GM12878 (cell line): ENCODE data around the gene FASN. TPM values are rescaled to one million over a fixed set of nuclear protein-coding genes. Genes with fewer than 3 reads are reported as not detected.

Source experiments
- ATAC-seq: fragments of 200-7000 bp; cut with Tn5 transposase; 3 replicates; pipeline ENCODE4 v1.9.1; 2020; ENCODE audit warnings: mild to moderate bottlenecking, moderate library complexity
- BruUV-seq: library from RNA; stranded (reverse); fragments of 400-500 nt; replicated peaks from 2 replicates; lab custom pipeline; 2021; lab: Mats Ljungman, UMichigan
- CTCF ChIA-PET: fragments of 300-600 bp; sonication (Branson Sonifier 250); formaldehyde crosslinking; extraction: SDS; loops from one replicate; lab custom pipeline; 2021; ENCODE audit warnings: inconsistent platforms; lab: Yijun Ruan, JAX
- POLR2A ChIA-PET: fragments of 350-600 bp; formaldehyde crosslinking; extraction: SDS; loops from one replicate; lab custom pipeline; 2021; ENCODE audit warnings: inconsistent platforms; lab: Charles Lee
- RAD21 ChIA-PET: fragments of 300-600 bp; sonication (Branson Sonifier 250); formaldehyde crosslinking; loops from one replicate; lab custom pipeline; 2023; ENCODE audit warnings: antibody characterized with exemption; ENCODE audit not compliant: unreplicated experiment; lab: Charles Lee
- SMC1A ChIA-PET: fragments of 300-600 bp; sonication (Branson Sonifier 250); formaldehyde crosslinking; loops from one replicate; lab custom pipeline; 2023; ENCODE audit not compliant: unreplicated experiment, uncharacterized antibody; lab: Charles Lee
- DNase-seq: peaks from one replicate; pipeline ENCODE4 v3.0.0-alpha.2; 2011; ENCODE audit warnings: low read depth, low spot score
- FAIRE-seq: peaks from 3 replicates; lab custom pipeline; 2011; peaks lifted over from hg19 to GRCh38; lab: Jason Lieb, UNC
- H2AFZ ChIP-seq: 2 replicates; pipeline ENCODE4 v1.6.0; 2011; ENCODE audit warnings: low read depth, low read length, control low read depth; ENCODE audit not compliant: control insufficient read depth
- H3K27ac ChIP-seq: 2 replicates; pipeline ENCODE4 v1.5.1; 2011; ENCODE audit warnings: control low read depth; ENCODE audit not compliant: control insufficient read depth, insufficient read depth
- H3K27me3 ChIP-seq, 2 experiments: replicated peaks in 1 of 2; 2 replicates each; pipeline versions ENCODE4 v1.6.0 to v1.6.1; 2011; ENCODE audit warnings: low read length in 1 of 2; ENCODE audit not compliant: control insufficient read depth in 2 of 2, insufficient read depth in 2 of 2
- H3K36me3 ChIP-seq, 2 experiments: 2 replicates each; pipeline ENCODE4 v1.5.1; 2011; ENCODE audit warnings: low read length in 1 of 2; ENCODE audit not compliant: control insufficient read depth in 2 of 2, insufficient read depth in 2 of 2
- H3K4me1 ChIP-seq: 2 replicates; pipeline ENCODE4 v1.6.1; 2011; ENCODE audit warnings: mild to moderate bottlenecking, low read length, moderate library complexity, mixed read lengths; ENCODE audit not compliant: control insufficient read depth, insufficient read depth
- H3K4me2 ChIP-seq: 2 replicates; pipeline ENCODE4 v1.6.0; 2011; ENCODE audit warnings: control low read depth; ENCODE audit not compliant: control insufficient read depth, insufficient read depth
- H3K4me3 ChIP-seq: fragments of 200-600 bp; sonication (generic); 2 replicates; pipeline ENCODE4 v1.5.1; 2016
- H3K79me2 ChIP-seq: 2 replicates; pipeline ENCODE4 v1.6.0; 2011; ENCODE audit warnings: low read length; ENCODE audit not compliant: control insufficient read depth, insufficient read depth
- H3K9ac ChIP-seq: 2 replicates; pipeline ENCODE4 v1.8.0; 2011; ENCODE audit warnings: low read length, control low read depth, mixed read lengths; ENCODE audit not compliant: control insufficient read depth, insufficient read depth
- H3K9me3 ChIP-seq: replicated peaks from 3 replicates; pipeline ENCODE4 v1.5.1; 2011; ENCODE audit warnings: mild to moderate bottlenecking, low read length; ENCODE audit not compliant: control insufficient read depth, insufficient read depth
- H4K20me1 ChIP-seq: 2 replicates; pipeline ENCODE4 v1.6.0; 2011; ENCODE audit not compliant: control insufficient read depth, insufficient read depth
- BMI1 ChIP-seq: fragments of 450-650 bp; IDR thresholded peaks from 2 replicates; pipeline ENCODE4 v1.6.1; 2016; ENCODE audit warnings: mild to moderate bottlenecking, moderate library complexity, borderline replicate concordance
- ESRRA ChIP-seq: IDR thresholded peaks from 2 replicates; pipeline ENCODE4 v1.6.1; 2012; ENCODE audit warnings: mild to moderate bottlenecking, low read length, improper control_type of control experiment
- NR2C1 ChIP-seq: fragments of 450-650 bp; IDR thresholded peaks from 2 replicates; pipeline ENCODE4 v1.6.1; 2017; ENCODE audit warnings: antibody characterized with exemption, mild to moderate bottlenecking, moderate library complexity
- RAD21 ChIP-seq: IDR thresholded peaks from 2 replicates; pipeline ENCODE4 v1.6.1; 2011; ENCODE audit warnings: mild to moderate bottlenecking, low read depth, low read length, moderate library complexity; ENCODE audit not compliant: insufficient read depth
- TCF7 ChIP-seq: IDR thresholded peaks from 2 replicates; pipeline ENCODE4 v1.6.1; 2014; ENCODE audit warnings: antibody characterized with exemption, borderline replicate concordance
- YY1 ChIP-seq: IDR thresholded peaks from 2 replicates; pipeline ENCODE4 v1.6.1; 2011; ENCODE audit warnings: low read depth, mild to moderate bottlenecking, low read length
- ZNF622 ChIP-seq: fragments of 450-650 bp; IDR thresholded peaks from 2 replicates; pipeline ENCODE4 v1.6.1; 2017; ENCODE audit warnings: mild to moderate bottlenecking, inconsistent platforms
- WGBS: methylation state at CpG from one replicate; pipeline ENCODE4 v1.1.6; 2016; ENCODE audit warnings: low lambda C conversion rate; ENCODE audit not compliant: insufficient replicate concordance, insufficient coverage; ENCODE audit errors: missing lambda C conversion rate; 5-methylcytosine and 5-hydroxymethylcytosine counted together
- in situ Hi-C: fragments of 300-500 bp; cut with MboI; formaldehyde crosslinking; loops from 9 replicates; pipeline ENCODE4 v1.14.3; 2018; ENCODE audit warnings: mixed read lengths
- intact Hi-C: fragments of 100-400 bp; cut with micrococcal nuclease; formaldehyde crosslinking; loops from one replicate; pipeline ENCODE4 v1.14.2; 2022; ENCODE audit not compliant: unreplicated experiment
- polyA plus RNA-seq, 11 experiments: library from polyadenylated mRNA; depleted of rRNA in 4 of 11; unstranded in 6 of 11; stranded (reverse) in 5 of 11; fragments of >200 nt; fragmentation: Nextera tagmentation in 4 of 11; fragmentation: Illumina TruSeq in 1 of 11; extraction: Ambion mirVana in 4 of 11; extraction: Trizol in 1 of 11; gene quantifications; 1 replicate in 1 of 11; 2 replicates in 10 of 11; pipeline versions ENCODE4 v1.2.1 to v1.2.3, GENCODE V29; 2011 to 2016; ENCODE audit warnings: inconsistent platforms in 2 of 11, missing spikeins in 2 of 11, low read depth in 1 of 11
- total RNA-seq, 4 experiments: library from RNA; depleted of rRNA in 3 of 4; stranded (reverse); fragments of >200 nt in 3 of 4; fragmentation: Illumina TruSeq in 1 of 4; extraction: Trizol in 1 of 4; gene quantifications; 2 replicates each; pipeline versions ENCODE4 v1.2.1 to v1.2.3, GENCODE V29; 2013 to 2021
- TF ChIP-seq, protein P1 (sequence below): fragments of 450-650 bp; IDR thresholded peaks from 2 replicates; pipeline ENCODE4 v1.6.1; 2017; ENCODE audit warnings: mild to moderate bottlenecking, moderate library complexity
- TF ChIP-seq, protein P2 (sequence below): IDR thresholded peaks from 2 replicates; pipeline ENCODE4 v1.6.1; 2011; ENCODE audit warnings: low read depth, low read length, improper control_type of control experiment, borderline replicate concordance
- TF ChIP-seq, protein P3 (sequence below): fragments of 450-650 bp; formaldehyde crosslinking; IDR thresholded peaks from 2 replicates; pipeline ENCODE4 v1.4.0; 2020; ENCODE audit warnings: mild to moderate bottlenecking, moderate library complexity
- TF ChIP-seq, protein P4 (sequence below): IDR thresholded peaks from 2 replicates; pipeline ENCODE4 v1.6.1; 2012; ENCODE audit warnings: low read length, inconsistent platforms

Gene FASN
- total and polyA plus RNA-seq, 10 of the 15 experiments (the other 5 are each of a cell fraction or from before 2014, with no cell fraction given), result 0.19 to 333 (median 30.4) TPM

DNA sequence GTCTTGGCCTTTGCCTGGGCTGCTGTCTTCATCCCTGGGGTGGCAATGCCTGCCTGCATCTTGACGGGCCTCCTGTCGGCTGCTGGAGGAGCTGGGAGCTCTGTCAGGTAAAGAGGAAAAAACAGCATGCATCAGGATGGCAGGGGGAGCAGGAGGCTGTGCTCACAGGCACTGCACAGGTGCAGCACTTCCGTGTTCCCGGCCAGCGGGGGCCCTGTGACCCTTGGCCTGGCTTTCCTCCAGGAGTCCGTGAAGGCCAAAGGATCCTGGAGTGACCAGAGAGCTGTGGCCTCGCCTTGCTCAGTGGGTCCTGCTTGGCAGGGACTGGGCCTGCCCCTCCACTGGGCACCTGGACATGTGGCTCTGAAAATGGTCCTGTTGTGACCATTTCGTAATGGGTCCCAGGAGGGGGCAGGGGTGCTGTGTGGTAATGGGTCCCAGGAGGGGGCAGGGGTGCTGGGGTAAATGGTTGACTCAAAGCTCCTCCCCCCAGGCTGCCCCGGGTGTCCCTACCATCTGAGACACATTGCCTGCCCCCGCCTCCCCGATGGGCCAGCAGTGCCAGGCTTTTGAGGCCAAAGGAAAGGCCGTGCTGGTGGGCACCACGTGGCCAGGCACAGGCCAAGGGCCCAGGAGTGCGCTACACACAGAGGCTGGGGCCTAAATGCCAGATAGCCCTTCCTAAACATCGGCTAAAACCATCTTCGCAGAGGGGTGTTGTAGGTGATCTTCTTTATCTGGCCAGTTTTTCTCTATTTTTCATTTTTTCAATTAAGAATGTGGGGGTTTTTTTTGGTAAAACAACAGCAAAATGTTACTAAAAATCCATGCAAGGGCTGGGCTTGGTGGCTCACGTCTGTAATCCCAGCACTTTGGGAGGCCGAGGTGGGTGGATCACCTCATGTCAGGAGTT, 4.0 kb upstream of the FASN start:
- peaks cover 40% of the 10 kb centered on the region for H3K79me2 ChIP-seq
- CTCF ChIA-PET, result no interaction called here
- POLR2A ChIA-PET, result no interaction called here
- H3K4me2 ChIP-seq, result no peak overlapping the region
- DNase-seq (no peak), FAIRE-seq (no peak), ATAC-seq (no peak)
- peaks cover 0 to 1% of the 10 kb centered on the region in 2 experiments; a peak in 1 of 4 replicates for H3K36me3 ChIP-seq
- SMC1A ChIA-PET, result no interaction called here
- no peak overlapping the region for H3K27ac ChIP-seq
- 70% methylated on average over 18 of the region's 18 CpGs for WGBS
- intact Hi-C loops (no loop called here), in situ Hi-C loops (no loop called here)
- no peaks in the 10 kb centered on the region for H4K20me1 ChIP-seq
- RAD21 ChIA-PET, result no interaction called here
- no peaks in the 10 kb centered on the region for H3K27me3 ChIP-seq
- H3K9ac ChIP-seq, result no peak overlapping the region
- no peaks in the 10 kb centered on the region for H3K9me3 ChIP-seq
- H3K4me1 ChIP-seq, result peaks cover 27% of the 10 kb centered on the region
- H3K4me3 ChIP-seq, result no peak overlapping the region
- H2AFZ ChIP-seq, result no peak overlapping the region
- BruUV-seq, result no TSS peak
- TF ChIP-seq ESRRA (no peak), ZNF622 (no peak), BMI1 (no peak), RAD21 (no peak), TCF7 (no peak), NR2C1 (no peak), YY1 (no peak)
- TF ChIP-seq, protein P1, sequence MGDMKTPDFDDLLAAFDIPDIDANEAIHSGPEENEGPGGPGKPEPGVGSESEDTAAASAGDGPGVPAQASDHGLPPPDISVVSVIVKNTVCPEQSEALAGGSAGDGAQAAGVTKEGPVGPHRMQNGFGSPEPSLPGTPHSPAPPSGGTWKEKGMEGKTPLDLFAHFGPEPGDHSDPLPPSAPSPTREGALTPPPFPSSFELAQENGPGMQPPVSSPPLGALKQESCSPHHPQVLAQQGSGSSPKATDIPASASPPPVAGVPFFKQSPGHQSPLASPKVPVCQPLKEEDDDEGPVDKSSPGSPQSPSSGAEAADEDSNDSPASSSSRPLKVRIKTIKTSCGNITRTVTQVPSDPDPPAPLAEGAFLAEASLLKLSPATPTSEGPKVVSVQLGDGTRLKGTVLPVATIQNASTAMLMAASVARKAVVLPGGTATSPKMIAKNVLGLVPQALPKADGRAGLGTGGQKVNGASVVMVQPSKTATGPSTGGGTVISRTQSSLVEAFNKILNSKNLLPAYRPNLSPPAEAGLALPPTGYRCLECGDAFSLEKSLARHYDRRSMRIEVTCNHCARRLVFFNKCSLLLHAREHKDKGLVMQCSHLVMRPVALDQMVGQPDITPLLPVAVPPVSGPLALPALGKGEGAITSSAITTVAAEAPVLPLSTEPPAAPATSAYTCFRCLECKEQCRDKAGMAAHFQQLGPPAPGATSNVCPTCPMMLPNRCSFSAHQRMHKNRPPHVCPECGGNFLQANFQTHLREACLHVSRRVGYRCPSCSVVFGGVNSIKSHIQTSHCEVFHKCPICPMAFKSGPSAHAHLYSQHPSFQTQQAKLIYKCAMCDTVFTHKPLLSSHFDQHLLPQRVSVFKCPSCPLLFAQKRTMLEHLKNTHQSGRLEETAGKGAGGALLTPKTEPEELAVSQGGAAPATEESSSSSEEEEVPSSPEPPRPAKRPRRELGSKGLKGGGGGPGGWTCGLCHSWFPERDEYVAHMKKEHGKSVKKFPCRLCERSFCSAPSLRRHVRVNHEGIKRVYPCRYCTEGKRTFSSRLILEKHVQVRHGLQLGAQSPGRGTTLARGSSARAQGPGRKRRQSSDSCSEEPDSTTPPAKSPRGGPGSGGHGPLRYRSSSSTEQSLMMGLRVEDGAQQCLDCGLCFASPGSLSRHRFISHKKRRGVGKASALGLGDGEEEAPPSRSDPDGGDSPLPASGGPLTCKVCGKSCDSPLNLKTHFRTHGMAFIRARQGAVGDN, result no peak
- TF ChIP-seq, protein P2, sequence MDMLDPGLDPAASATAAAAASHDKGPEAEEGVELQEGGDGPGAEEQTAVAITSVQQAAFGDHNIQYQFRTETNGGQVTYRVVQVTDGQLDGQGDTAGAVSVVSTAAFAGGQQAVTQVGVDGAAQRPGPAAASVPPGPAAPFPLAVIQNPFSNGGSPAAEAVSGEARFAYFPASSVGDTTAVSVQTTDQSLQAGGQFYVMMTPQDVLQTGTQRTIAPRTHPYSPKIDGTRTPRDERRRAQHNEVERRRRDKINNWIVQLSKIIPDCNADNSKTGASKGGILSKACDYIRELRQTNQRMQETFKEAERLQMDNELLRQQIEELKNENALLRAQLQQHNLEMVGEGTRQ, result no peak
- TF ChIP-seq, protein P3, sequence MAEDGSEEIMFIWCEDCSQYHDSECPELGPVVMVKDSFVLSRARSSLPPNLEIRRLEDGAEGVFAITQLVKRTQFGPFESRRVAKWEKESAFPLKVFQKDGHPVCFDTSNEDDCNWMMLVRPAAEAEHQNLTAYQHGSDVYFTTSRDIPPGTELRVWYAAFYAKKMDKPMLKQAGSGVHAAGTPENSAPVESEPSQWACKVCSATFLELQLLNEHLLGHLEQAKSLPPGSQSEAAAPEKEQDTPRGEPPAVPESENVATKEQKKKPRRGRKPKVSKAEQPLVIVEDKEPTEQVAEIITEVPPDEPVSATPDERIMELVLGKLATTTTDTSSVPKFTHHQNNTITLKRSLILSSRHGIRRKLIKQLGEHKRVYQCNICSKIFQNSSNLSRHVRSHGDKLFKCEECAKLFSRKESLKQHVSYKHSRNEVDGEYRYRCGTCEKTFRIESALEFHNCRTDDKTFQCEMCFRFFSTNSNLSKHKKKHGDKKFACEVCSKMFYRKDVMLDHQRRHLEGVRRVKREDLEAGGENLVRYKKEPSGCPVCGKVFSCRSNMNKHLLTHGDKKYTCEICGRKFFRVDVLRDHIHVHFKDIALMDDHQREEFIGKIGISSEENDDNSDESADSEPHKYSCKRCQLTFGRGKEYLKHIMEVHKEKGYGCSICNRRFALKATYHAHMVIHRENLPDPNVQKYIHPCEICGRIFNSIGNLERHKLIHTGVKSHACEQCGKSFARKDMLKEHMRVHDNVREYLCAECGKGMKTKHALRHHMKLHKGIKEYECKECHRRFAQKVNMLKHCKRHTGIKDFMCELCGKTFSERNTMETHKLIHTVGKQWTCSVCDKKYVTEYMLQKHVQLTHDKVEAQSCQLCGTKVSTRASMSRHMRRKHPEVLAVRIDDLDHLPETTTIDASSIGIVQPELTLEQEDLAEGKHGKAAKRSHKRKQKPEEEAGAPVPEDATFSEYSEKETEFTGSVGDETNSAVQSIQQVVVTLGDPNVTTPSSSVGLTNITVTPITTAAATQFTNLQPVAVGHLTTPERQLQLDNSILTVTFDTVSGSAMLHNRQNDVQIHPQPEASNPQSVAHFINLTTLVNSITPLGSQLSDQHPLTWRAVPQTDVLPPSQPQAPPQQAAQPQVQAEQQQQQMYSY (CRISPR knock-in tag), result no peak
- TF ChIP-seq, protein P4, sequence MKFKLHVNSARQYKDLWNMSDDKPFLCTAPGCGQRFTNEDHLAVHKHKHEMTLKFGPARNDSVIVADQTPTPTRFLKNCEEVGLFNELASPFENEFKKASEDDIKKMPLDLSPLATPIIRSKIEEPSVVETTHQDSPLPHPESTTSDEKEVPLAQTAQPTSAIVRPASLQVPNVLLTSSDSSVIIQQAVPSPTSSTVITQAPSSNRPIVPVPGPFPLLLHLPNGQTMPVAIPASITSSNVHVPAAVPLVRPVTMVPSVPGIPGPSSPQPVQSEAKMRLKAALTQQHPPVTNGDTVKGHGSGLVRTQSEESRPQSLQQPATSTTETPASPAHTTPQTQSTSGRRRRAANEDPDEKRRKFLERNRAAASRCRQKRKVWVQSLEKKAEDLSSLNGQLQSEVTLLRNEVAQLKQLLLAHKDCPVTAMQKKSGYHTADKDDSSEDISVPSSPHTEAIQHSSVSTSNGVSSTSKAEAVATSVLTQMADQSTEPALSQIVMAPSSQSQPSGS, result no peak
